Measurements from ENCODE around the gene MARK3.

Gene MARK3

GRCh38 chr14:103528587-103529382, 143.6 kb downstream of the MARK3 start, which contains the start of gene TRMT61A:
Gene TRMT61A (plus strand): TSS chr14:103529196. CDS start chr14:103529979, 783 bp downstream.
- peak; percentile 80 to 84 for DNase-seq

GRCh38 chr14:103529383-103530365, 144.5 kb downstream of the MARK3 start:
- no peak for DNase-seq

GRCh38 chr14:103530390-103530789, 145.2 kb downstream of the MARK3 start:
- DNase-seq, result no peak

GRCh38 chr14:103530831-103531230, 145.6 kb downstream of the MARK3 start:
- DNase-seq, result no peak

- DNase-seq, result no peak
These were observed 146.4 kb downstream of the MARK3 start for GRCh38 chr14:103531421-103532215.

GRCh38 chr14:103532216-103533136, 147.3 kb downstream of the MARK3 start:
- DNase-seq, result no peak

GRCh38 chr14:103533137-103533998, 148.2 kb downstream of the MARK3 start:
- DNase-seq, result no peak

- DNase-seq, result no peak
These were observed 148.9 kb downstream of the MARK3 start for GRCh38 chr14:103533999-103534575.

- DNase-seq, result no peak
These were observed 149.4 kb downstream of the MARK3 start for GRCh38 chr14:103534576-103535061.

- no peak for DNase-seq
These were observed 150.1 kb downstream of the MARK3 start for GRCh38 chr14:103535081-103535890.

GRCh38 chr14:103535891-103536565, 150.8 kb downstream of the MARK3 start:
- DNase-seq, result no peak

GRCh38 chr14:103536693-103537092, 151.5 kb downstream of the MARK3 start:
- no peak for DNase-seq

- DNase-seq, result no peak
These were observed 152.2 kb downstream of the MARK3 start for GRCh38 chr14:103537175-103537990.

- DNase-seq, result no peak
These were observed 153.3 kb downstream of the MARK3 start for GRCh38 chr14:103538291-103539055.

GRCh38 chr14:103539056-103539825, 154.0 kb downstream of the MARK3 start:
- DNase-seq, result no peak

Measured in NCI-H1930 (cell line).